Measurements from ENCODE around the gene AP1S2.

AP1S2 gene

GRCh38 chrX:15825936-15826335, 28.7 kb downstream of the AP1S2 start:
- Histone ChIP-seq H3K4me3 (ENCODE audit: low read depth in 1 of 2, low read length in 2 of 2) (no peak overlapping the region), H3K27ac (ENCODE audit: low read depth, low read length) (no peak overlapping the region), H3K9ac (ENCODE audit: low read length) (no peak overlapping the region), H3K4me1 (ENCODE audit: insufficient read depth, low read length) (no peaks in the 10 kb centered on the region), H3K27me3 (ENCODE audit: control insufficient read depth in 1 of 2, insufficient read depth in 2 of 2, low read length in 2 of 2) (no peaks in the 10 kb centered on the region), H3K9me3 (ENCODE audit: low read length) (no peaks in the 10 kb centered on the region), H3K36me3 (ENCODE audit: insufficient read depth, low read length) (peaks cover 10% of the 10 kb centered on the region)

GRCh38 chrX:15822922-15823321, 31.7 kb downstream of the AP1S2 start:
- Histone ChIP-seq H3K4me3 (ENCODE audit: low read depth in 1 of 2, low read length in 2 of 2) (no peak overlapping the region), H3K27ac (ENCODE audit: low read depth, low read length) (no peak overlapping the region), H3K36me3 (ENCODE audit: insufficient read depth, low read length) (peaks cover 21% of the 10 kb centered on the region), H3K9me3 (ENCODE audit: low read length) (no peaks in the 10 kb centered on the region), H3K4me1 (ENCODE audit: insufficient read depth, low read length) (no peaks in the 10 kb centered on the region), H3K27me3 (ENCODE audit: control insufficient read depth in 1 of 2, insufficient read depth in 2 of 2, low read length in 2 of 2) (no peaks in the 10 kb centered on the region), H3K9ac (ENCODE audit: low read length) (no peak overlapping the region)

GRCh38 chrX:15820106-15821073, 34.2 kb downstream of the AP1S2 start:
- no peak overlapping the region for H3K4me3 ChIP-seq (ENCODE audit: low read depth in 1 of 2, low read length in 2 of 2)
- no peaks in the 10 kb centered on the region for H3K9me3 ChIP-seq (ENCODE audit: low read length)
- no peaks in the 10 kb centered on the region for H3K27me3 ChIP-seq (ENCODE audit: control insufficient read depth in 1 of 2, insufficient read depth in 2 of 2, low read length in 2 of 2)
- peaks cover 41% of the 10 kb centered on the region for H3K36me3 ChIP-seq (ENCODE audit: insufficient read depth, low read length)
- no peaks in the 10 kb centered on the region for H3K4me1 ChIP-seq (ENCODE audit: insufficient read depth, low read length)
- no peak overlapping the region for H3K27ac ChIP-seq (ENCODE audit: low read depth, low read length)
- no peak overlapping the region for H3K9ac ChIP-seq (ENCODE audit: low read length)

- H3K4me3 ChIP-seq (ENCODE audit: low read depth in 1 of 2, low read length in 2 of 2): no peak overlapping the region
- peaks cover 43% of the 10 kb centered on the region for H3K36me3 ChIP-seq (ENCODE audit: insufficient read depth, low read length)
- H3K9ac ChIP-seq (ENCODE audit: low read length): no peak overlapping the region
- H3K4me1 ChIP-seq (ENCODE audit: insufficient read depth, low read length): no peaks in the 10 kb centered on the region
- no peaks in the 10 kb centered on the region for H3K27me3 ChIP-seq (ENCODE audit: control insufficient read depth in 1 of 2, insufficient read depth in 2 of 2, low read length in 2 of 2)
- H3K27ac ChIP-seq (ENCODE audit: low read depth, low read length): no peak overlapping the region
- H3K9me3 ChIP-seq (ENCODE audit: low read length): no peaks in the 10 kb centered on the region
Measured at GRCh38 chrX:15816886-15817285, 37.7 kb downstream of the AP1S2 start.

- Histone ChIP-seq H3K27ac (ENCODE audit: low read depth, low read length) (no peak overlapping the region), H3K4me3 (ENCODE audit: low read depth in 1 of 2, low read length in 2 of 2) (no peak overlapping the region), H3K4me1 (ENCODE audit: insufficient read depth, low read length) (no peaks in the 10 kb centered on the region), H3K9me3 (ENCODE audit: low read length) (no peaks in the 10 kb centered on the region), H3K36me3 (ENCODE audit: insufficient read depth, low read length) (peaks cover 43% of the 10 kb centered on the region), H3K27me3 (ENCODE audit: control insufficient read depth in 1 of 2, insufficient read depth in 2 of 2, low read length in 2 of 2) (no peaks in the 10 kb centered on the region), H3K9ac (ENCODE audit: low read length) (no peak overlapping the region)
Measured at GRCh38 chrX:15816438-15816809, 38.2 kb downstream of the AP1S2 start.

- Histone ChIP-seq H3K9ac (ENCODE audit: low read length) (no peak overlapping the region), H3K36me3 (ENCODE audit: insufficient read depth, low read length) (peaks cover 41% of the 10 kb centered on the region), H3K4me3 (ENCODE audit: low read depth in 1 of 2, low read length in 2 of 2) (no peak overlapping the region), H3K27me3 (ENCODE audit: control insufficient read depth in 1 of 2, insufficient read depth in 2 of 2, low read length in 2 of 2) (no peaks in the 10 kb centered on the region), H3K4me1 (ENCODE audit: insufficient read depth, low read length) (no peaks in the 10 kb centered on the region), H3K27ac (ENCODE audit: low read depth, low read length) (no peak overlapping the region), H3K9me3 (ENCODE audit: low read length) (no peaks in the 10 kb centered on the region)
Measured at GRCh38 chrX:15815779-15816437, 38.7 kb downstream of the AP1S2 start.

- H3K36me3 ChIP-seq (ENCODE audit: insufficient read depth, low read length): peaks cover 42% of the 10 kb centered on the region
- no peak overlapping the region for H3K27ac ChIP-seq (ENCODE audit: low read depth, low read length)
- no peaks in the 10 kb centered on the region for H3K9me3 ChIP-seq (ENCODE audit: low read length)
- H3K4me1 ChIP-seq (ENCODE audit: insufficient read depth, low read length): no peaks in the 10 kb centered on the region
- H3K27me3 ChIP-seq (ENCODE audit: control insufficient read depth in 1 of 2, insufficient read depth in 2 of 2, low read length in 2 of 2): no peaks in the 10 kb centered on the region
- H3K4me3 ChIP-seq (ENCODE audit: low read depth in 1 of 2, low read length in 2 of 2): no peak overlapping the region
- H3K9ac ChIP-seq (ENCODE audit: low read length): no peak overlapping the region
Measured at GRCh38 chrX:15814771-15815365, 39.7 kb downstream of the AP1S2 start.

- no peaks in the 10 kb centered on the region for H3K4me1 ChIP-seq (ENCODE audit: insufficient read depth, low read length)
- no peaks in the 10 kb centered on the region for H3K27me3 ChIP-seq (ENCODE audit: control insufficient read depth in 1 of 2, insufficient read depth in 2 of 2, low read length in 2 of 2)
- H3K9me3 ChIP-seq (ENCODE audit: low read length): no peaks in the 10 kb centered on the region
- H3K9ac ChIP-seq (ENCODE audit: low read length): no peak overlapping the region
- H3K36me3 ChIP-seq (ENCODE audit: insufficient read depth, low read length): peaks cover 49% of the 10 kb centered on the region
- no peak overlapping the region for H3K4me3 ChIP-seq (ENCODE audit: low read depth in 1 of 2, low read length in 2 of 2)
- H3K27ac ChIP-seq (ENCODE audit: low read depth, low read length): no peak overlapping the region
Measured at GRCh38 chrX:15813416-15813815, 41.2 kb downstream of the AP1S2 start.

- Histone ChIP-seq H3K27ac (ENCODE audit: low read depth, low read length) (no peak overlapping the region), H3K27me3 (ENCODE audit: control insufficient read depth in 1 of 2, insufficient read depth in 2 of 2, low read length in 2 of 2) (no peaks in the 10 kb centered on the region), H3K36me3 (ENCODE audit: insufficient read depth, low read length) (peaks cover 47% of the 10 kb centered on the region), H3K9ac (ENCODE audit: low read length) (no peak overlapping the region), H3K4me1 (ENCODE audit: insufficient read depth, low read length) (no peaks in the 10 kb centered on the region), H3K9me3 (ENCODE audit: low read length) (no peaks in the 10 kb centered on the region), H3K4me3 (ENCODE audit: low read depth in 1 of 2, low read length in 2 of 2) (no peak overlapping the region)
Measured at GRCh38 chrX:15812192-15812938, 42.2 kb downstream of the AP1S2 start.

- Histone ChIP-seq H3K9ac (ENCODE audit: low read length) (no peak overlapping the region), H3K4me1 (ENCODE audit: insufficient read depth, low read length) (no peaks in the 10 kb centered on the region), H3K27ac (ENCODE audit: low read depth, low read length) (no peak overlapping the region), H3K36me3 (ENCODE audit: insufficient read depth, low read length) (peaks cover 30% of the 10 kb centered on the region), H3K27me3 (ENCODE audit: control insufficient read depth in 1 of 2, insufficient read depth in 2 of 2, low read length in 2 of 2) (no peaks in the 10 kb centered on the region), H3K9me3 (ENCODE audit: low read length) (no peaks in the 10 kb centered on the region), H3K4me3 (ENCODE audit: low read depth in 1 of 2, low read length in 2 of 2) (no peak overlapping the region)
Measured at GRCh38 chrX:15808254-15808653, 46.4 kb downstream of the AP1S2 start.

- Histone ChIP-seq H3K4me3 (ENCODE audit: low read depth in 1 of 2, low read length in 2 of 2) (no peak overlapping the region), H3K27me3 (ENCODE audit: control insufficient read depth in 1 of 2, insufficient read depth in 2 of 2, low read length in 2 of 2) (no peaks in the 10 kb centered on the region), H3K9ac (ENCODE audit: low read length) (no peak overlapping the region), H3K9me3 (ENCODE audit: low read length) (no peaks in the 10 kb centered on the region), H3K27ac (ENCODE audit: low read depth, low read length) (no peak overlapping the region), H3K4me1 (ENCODE audit: insufficient read depth, low read length) (no peaks in the 10 kb centered on the region), H3K36me3 (ENCODE audit: insufficient read depth, low read length) (peaks cover 30% of the 10 kb centered on the region)
Measured at GRCh38 chrX:15804563-15804962, 50.0 kb downstream of the AP1S2 start.
